AG04449 (cell line): Measurements from ENCODE around the gene SLC38A1.

Experiments
- CTCF ChIA-PET: fragments of 350-600 bp; formaldehyde crosslinking; extraction: SDS; loops from one replicate; lab custom pipeline; 2021; ENCODE audit warnings: antibody characterized with exemption; lab: Yijun Ruan, JAX
- POLR2A ChIA-PET: fragments of 400-600, 350-600 bp; formaldehyde crosslinking; extraction: SDS; loops from one replicate; lab custom pipeline; 2020; ENCODE audit warnings: antibody characterized with exemption, inconsistent platforms; lab: Yijun Ruan, JAX
- DNase-seq: peaks from one replicate; pipeline ENCODE4 v3.0.0-alpha.2; 2010; ENCODE audit warnings: low read depth, low spot score
- H3K4me3 ChIP-seq: 2 replicates; pipeline ENCODE4 v1.5.1; 2011; ENCODE audit warnings: low read depth, mild to moderate bottlenecking, control low read depth, low read length
- CTCF ChIP-seq: IDR thresholded peaks from one replicate; pipeline ENCODE4 v1.5.1; 2011; ENCODE audit warnings: mild to moderate bottlenecking, moderate library complexity, low read length, control low read depth, inconsistent platforms; ENCODE audit not compliant: insufficient read depth; ENCODE audit errors: missing control alignments

Gene SLC38A1

GRCh38 chr12:46268583-46269428 lies at the start of gene SLC38A1:
Gene SLC38A1 (minus strand): TSS chr12:46269043. CDS start chr12:46239800, 29,243 bp downstream.
- ChIA-PET CTCF (interaction anchor here (0.9 kb wide), 1 partner anchor 9 kb away, joined by 3 read pairs; no protein-coding TSS in a partner anchor), POLR2A (interaction anchor here (0.6 to 0.7 kb wide), 2 partner anchors 90 to 143 kb away, joined by 4 read pairs; no protein-coding TSS in a partner anchor)
- no peak for TF ChIP-seq CTCF
- DNase-seq = no peak
- H3K4me3 ChIP-seq = peak within 1 kb of the TSS; percentile 85

- POLR2A ChIA-PET = no interaction called here
- TF ChIP-seq CTCF = no peak
- no peak overlapping the region for H3K4me3 ChIP-seq
Observed at GRCh38 chr12:46318037-46318436, 49.2 kb upstream of the SLC38A1 start.

GRCh38 chr12:46304070-46304469 lies 35.2 kb upstream of the SLC38A1 start:
- ChIA-PET CTCF (interaction anchor here (1.1 to 1.5 kb wide), 4 partner anchors 11 to 179 kb away, joined by 3 to 6 read pairs (median 4); no protein-coding TSS in a partner anchor), POLR2A (no interaction called here)
- DNase-seq = no peak
- no peak for TF ChIP-seq CTCF
- no peak overlapping the region for H3K4me3 ChIP-seq

More at GRCh38 chr12:46318037-46318436, 49.2 kb upstream of the SLC38A1 start:
- DNase-seq = no peak
- CTCF ChIA-PET = no interaction called here

- ChIA-PET CTCF (interaction anchor here (1.0 to 1.5 kb wide), 11 partner anchors 10 to 178 kb away, joined by 3 to 8 read pairs (median 3); no protein-coding TSS in a partner anchor), POLR2A (no interaction called here)
- DNase-seq = no peak
- TF ChIP-seq CTCF = no peak
- H3K4me3 ChIP-seq = no peak overlapping the region
Observed at GRCh38 chr12:46303039-46303666, 34.3 kb upstream of the SLC38A1 start.

- no peak for TF ChIP-seq CTCF
- POLR2A ChIA-PET = no interaction called here
- CTCF ChIA-PET = interaction anchor here (2.1 to 2.2 kb wide), 2 partner anchors 12 to 31 kb away, joined by 4 to 6 read pairs; no protein-coding TSS in a partner anchor
- no peak overlapping the region for H3K4me3 ChIP-seq
- DNase-seq = no peak
Observed at GRCh38 chr12:46300910-46301309, 32.1 kb upstream of the SLC38A1 start.
